Right renal cortex interstitium (tissue), 3 donors: ENCODE measurements around the gene DDX49. TPM values are rescaled to one million over a fixed set of nuclear protein-coding genes. Genes with fewer than 3 reads are reported as not detected.
"Not testable (repeated sequence)": the region's sequence is repeated elsewhere in the genome, so short reads cannot be mapped to it uniquely, and the experiment has no call there.

ENCODE experiments used
- DNase-seq, 3 donors: peaks; one replicate each; pipeline ENCODE4 v3.0.0-alpha.2; 2013; ENCODE audit warnings: low read depth in 3 of 3, low spot score in 2 of 3
- polyA plus RNA-seq, 3 donors: library from polyadenylated mRNA; unstranded; fragments of 120-200 nt; gene quantifications; one replicate each; pipeline ENCODE4 v1.2.1, GENCODE V29; 2013; ENCODE audit not compliant: insufficient read length in 3 of 3

The DDX49 gene
- polyA plus RNA-seq, 3 donors: 47.8 to 51.2 (median 48.2) TPM

GRCh38 chr19:18908917-18909619 lies 10.4 kb upstream of the DDX49 start:
- DNase-seq: no peak

- no peak for DNase-seq
Observed at GRCh38 chr19:18910010-18910409, 9.5 kb upstream of the DDX49 start.

- no peak for DNase-seq
Observed at GRCh38 chr19:18910801-18911436, 8.6 kb upstream of the DDX49 start.

- no peak for DNase-seq
Observed at GRCh38 chr19:18912933-18913332, 6.6 kb upstream of the DDX49 start.

GRCh38 chr19:18913466-18913865 lies 6.0 kb upstream of the DDX49 start:
- DNase-seq: no peak

- no peak for DNase-seq
Observed at GRCh38 chr19:18915639-18916038, 3.9 kb upstream of the DDX49 start.

GRCh38 chr19:18917593-18917992 lies 1.9 kb upstream of the DDX49 start:
- DNase-seq: not testable (repeated sequence)

GRCh38 chr19:18919900-18920214 lies 342 bp downstream of the DDX49 start:
- no peak for DNase-seq

GRCh38 chr19:18920400-18920799 lies 885 bp downstream of the DDX49 start:
- no peak for DNase-seq

GRCh38 chr19:18921593-18921992 lies 2.1 kb downstream of the DDX49 start:
- DNase-seq: no peak

GRCh38 chr19:18922228-18922985 lies 2.9 kb downstream of the DDX49 start:
- DNase-seq: no peak

GRCh38 chr19:18924684-18925213 lies 5.2 kb downstream of the DDX49 start:
- DNase-seq: no peak

- DNase-seq: no peak
Observed at GRCh38 chr19:18928018-18928805, 8.7 kb downstream of the DDX49 start.

GRCh38 chr19:18929311-18929710 lies 9.8 kb downstream of the DDX49 start:
- no peak for DNase-seq

- no peak for DNase-seq
Observed at GRCh38 chr19:18931316-18932162, 12.0 kb downstream of the DDX49 start.

GRCh38 chr19:18932216-18932841 lies 12.8 kb downstream of the DDX49 start:
- no peak for DNase-seq

- DNase-seq: no peak
Observed at GRCh38 chr19:18933297-18933696, 13.8 kb downstream of the DDX49 start.

- DNase-seq: no peak
Observed at GRCh38 chr19:18939163-18939562, 19.6 kb downstream of the DDX49 start.
